NCI-H2171 treated with DMSO at 0.1 percent for 48 hours (cell line): ENCODE measurements around the gene RAB5IF.
"Not testable (repeated sequence)": the region's sequence is repeated elsewhere in the genome, so short reads cannot be mapped to it uniquely, and the experiment has no call there.

Experiments used
- DNase-seq: peaks from one replicate; lab custom pipeline; 2025; lab: John Stamatoyannopoulos, UW

RAB5IF gene

DNA sequence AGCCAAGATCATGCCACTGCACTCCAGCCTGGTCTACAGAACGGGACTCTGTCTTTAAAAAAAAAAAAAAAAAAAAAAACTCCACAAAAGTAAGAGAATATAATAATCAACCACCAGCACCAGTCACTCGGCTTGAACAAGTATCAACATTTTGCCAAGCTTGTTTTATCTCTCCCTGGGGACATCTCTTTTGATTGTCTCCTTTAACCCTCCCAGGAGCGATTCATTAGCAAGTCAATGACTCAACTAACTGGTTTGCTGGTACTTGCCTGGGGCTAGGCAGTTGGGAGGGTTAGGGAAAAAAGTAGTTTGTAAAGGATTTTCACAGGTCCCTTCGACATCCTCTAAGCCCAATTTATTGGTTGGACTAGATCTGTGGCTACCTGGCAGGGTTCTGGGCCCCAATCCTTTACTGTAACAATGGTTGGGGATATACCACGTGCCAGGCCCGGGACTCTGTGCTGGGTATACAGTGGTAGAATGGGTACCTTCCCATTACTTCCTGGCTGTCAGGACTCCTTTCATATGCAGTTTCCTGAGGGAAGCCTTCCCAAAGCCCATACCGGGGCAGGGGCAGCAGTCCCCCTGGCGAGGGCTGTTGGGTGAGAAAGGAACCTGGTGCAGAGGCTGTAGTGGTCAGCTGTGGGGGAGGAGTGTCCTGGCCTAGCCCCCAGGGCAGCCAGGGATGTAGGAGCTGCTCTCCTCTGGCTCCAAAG is 20.0 kb upstream of the RAB5IF start:
- peak; percentile 83 for DNase-seq

- no peak for DNase-seq
Observed at GRCh38 chr20:36587388-36588070, 18.1 kb upstream of the RAB5IF start.

DNA sequence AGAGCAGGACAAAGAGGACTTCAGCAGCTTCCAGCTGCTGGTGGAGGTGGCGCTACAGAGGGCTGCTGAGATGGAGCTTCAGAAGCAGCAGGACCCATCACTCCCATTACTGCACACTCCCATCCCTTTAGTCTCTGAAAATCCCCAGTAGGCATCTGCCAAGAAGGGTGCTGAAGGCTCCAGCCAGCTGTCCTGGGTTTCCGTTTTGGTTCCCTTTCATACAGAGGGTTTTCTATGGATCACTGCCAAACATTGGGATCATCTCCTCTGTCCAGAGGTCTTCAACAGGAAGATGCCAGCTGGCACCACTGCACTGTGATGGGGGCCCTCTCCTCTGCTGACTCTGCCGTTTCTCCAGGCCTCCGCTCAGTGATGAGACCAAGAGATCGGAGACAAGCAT is 14.3 kb upstream of the RAB5IF start:
- peak; percentile 21 for DNase-seq

DNA sequence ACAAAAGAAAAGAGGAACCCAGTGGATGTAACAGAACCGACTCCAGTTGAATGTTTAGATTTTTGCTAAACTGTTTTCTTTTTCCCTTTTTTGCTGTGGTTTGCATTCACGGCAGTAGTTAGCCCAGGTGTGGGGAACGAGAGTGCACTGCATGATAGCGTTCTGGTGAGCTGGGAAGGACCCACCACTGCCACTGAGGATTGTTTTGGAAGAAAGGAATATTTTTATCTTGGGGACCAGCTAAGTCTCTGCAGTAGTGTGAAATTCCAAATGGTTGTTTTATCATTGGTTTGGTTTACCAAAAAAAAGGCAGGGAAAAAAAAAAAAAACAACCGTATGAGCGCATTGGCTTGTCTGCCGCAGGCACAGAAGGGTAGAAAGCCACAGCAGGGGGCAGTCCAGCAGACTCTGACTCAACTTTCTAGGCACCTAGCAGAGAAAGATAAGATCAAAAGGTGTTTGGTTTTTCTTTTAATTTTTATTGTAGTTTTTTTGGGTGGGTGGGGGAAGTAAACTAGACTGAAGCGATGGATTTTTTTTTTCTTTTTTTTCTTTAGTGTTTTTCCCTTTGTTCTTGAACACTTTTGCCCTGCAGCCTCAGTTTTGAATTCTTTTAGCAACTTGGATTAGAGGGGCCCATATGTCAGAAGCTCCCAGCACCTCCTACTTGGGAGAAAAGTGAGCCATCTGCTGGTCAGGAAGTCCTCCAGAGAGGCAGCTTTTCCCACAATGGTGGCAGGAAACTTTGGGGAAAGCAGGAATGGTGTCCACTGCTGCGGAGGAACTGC is 13.5 kb upstream of the RAB5IF start:
- DNase-seq, result no peak

DNA sequence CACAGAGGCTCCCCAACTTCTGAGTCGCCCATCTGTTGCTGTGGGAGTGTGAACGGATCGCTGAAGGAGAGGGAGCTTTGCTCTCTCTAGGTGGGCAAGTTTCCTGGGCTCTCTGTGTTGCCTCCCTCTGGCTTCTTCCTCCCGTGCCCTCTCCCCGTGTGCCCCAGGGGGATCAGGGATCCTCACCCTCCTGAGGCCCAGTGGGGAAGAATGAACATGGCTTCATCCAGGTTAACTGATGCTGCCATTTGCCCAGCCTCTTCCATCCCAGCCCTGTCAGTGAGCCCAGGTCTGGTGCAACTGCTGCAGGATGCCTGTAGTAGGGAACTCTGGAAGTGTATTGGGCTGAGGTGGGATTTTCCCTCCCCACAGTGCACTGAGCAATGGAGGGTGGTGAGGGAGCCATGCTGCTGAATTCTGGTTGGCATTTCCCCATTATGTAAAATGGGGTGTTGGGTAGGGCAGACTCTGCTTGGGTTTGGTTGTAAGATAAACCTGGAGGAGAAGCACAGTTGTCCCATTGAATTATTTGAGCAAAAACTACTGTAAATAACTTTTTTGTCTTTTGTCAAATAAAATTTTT is 12.1 kb upstream of the RAB5IF start:
- DNase-seq, result no peak

DNA sequence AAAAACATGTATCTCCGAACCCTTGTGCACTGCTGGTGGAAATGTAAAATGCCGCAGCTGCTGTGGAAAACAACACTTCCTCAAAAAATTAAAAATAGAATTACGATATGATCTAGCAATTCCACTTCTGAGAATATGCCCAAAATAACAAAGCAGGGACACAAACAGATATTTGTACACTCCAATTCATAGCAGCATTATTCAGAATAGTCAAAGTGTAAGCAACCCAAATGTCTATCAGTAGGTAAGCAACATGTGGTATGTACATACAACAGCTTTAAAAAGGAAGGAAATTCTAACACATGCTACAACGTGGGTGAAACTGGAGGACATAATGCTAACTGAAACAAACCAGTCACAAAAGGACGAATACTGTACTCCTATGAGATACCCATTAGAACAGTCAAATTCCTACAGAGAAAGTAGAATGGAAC is 5.7 kb upstream of the RAB5IF start:
- no peak for DNase-seq

GRCh38 chr20:36601540-36601939 is 4.0 kb upstream of the RAB5IF start:
- no peak for DNase-seq

- no peak for DNase-seq
Observed at GRCh38 chr20:36604952-36605398, 604 bp upstream of the RAB5IF start.

GRCh38 chr20:36606158-36607066 is 833 bp downstream of the RAB5IF start:
- DNase-seq, result no peak

DNA sequence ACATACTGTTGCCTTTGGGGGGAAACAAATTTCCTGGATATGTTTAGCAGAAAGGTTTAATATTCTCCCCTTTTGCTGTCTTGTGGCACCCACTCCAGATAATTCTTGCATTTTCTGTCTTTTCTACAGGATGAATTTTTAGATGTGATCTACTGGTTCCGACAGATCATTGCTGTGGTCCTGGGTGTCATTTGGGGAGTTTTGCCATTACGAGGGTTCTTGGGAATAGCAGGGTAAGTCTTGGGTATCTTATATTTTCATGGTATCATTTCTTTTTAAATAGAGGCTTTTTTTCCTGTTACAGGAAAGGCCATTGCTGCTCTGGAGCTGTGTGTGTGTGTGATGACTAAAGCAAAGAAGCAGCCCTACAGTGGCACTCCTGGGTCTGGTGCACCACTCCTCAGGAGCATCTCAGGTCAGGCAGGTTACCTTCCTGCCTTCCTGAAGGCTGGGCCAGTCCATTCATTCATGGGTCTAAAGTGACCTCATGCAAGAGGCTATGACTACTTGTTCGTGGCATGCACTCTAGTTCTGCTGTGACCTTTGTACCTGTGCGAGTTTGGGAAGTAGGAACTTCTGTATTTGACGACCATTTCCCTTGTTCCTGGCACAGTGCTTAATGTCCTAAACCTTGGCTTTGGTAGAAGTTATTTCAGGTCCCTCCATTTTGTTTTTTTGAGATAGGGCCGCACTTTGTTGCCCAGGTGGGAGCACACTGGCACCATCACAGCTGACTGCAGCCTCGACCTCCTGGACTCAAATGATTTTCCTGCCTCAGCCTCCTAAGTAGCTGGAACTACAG is 2.2 kb downstream of the RAB5IF start:
- DNase-seq, result no peak

DNA sequence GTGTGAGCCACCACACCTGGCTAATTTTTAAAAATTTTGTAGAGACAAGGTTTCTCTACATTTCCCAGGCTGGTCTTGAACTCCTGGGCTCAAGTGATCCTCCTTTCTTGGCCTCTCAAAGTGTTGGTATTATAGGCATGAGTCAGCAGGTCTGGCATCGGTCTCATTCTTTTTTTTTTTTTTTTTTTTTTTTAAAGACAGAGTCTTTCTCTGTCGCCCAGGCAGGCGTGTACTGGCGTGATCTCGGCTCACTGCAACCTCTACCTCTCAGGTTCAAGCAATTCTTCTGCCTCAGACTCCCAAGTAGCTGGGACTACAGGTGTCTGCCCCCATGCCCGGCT is 2.8 kb downstream of the RAB5IF start:
- DNase-seq, result not testable (repeated sequence)

GRCh38 chr20:36611625-36612024 is 6.0 kb downstream of the RAB5IF start:
- no peak for DNase-seq

- peak; percentile 94 for DNase-seq
Observed at GRCh38 chr20:36613974-36614373, 8.4 kb downstream of the RAB5IF start.

DNA sequence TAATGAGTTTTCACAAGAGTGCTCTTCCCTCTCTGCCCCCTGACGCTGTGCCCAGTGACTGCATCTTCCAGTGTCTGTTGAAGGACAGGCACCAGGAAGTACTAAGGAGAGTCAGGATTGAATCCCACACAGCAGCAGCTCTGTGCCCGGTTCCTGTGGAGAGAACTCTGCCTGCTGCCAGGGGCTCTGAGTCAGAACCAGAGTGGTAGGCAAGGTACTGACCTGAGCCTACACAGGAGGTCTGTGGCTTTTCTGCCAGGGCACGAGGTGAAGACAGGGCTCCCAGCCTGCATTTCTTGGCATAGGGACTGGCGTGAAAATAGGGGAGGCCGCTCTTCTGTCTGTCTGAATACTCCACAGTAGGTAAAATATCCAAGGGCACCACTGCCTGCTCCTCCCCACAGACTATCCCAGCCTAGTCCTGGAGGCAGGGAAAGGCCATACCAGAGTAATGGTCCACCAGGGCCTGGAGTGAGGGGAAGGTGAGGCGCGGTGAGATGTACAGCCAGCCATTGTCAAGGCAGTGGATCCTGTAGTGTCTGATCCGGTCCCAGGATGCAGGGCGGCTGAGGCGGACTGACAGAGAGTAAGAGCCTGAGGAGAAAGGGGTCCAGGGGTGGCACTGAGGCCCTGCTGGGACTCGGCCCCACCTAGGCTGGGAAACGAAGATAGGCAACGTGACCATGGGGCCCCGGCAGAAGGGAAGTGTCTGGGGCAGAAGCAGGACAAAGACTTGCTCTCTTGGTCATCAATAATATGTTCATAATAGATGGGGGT is 9.4 kb downstream of the RAB5IF start:
- no peak for DNase-seq

DNA sequence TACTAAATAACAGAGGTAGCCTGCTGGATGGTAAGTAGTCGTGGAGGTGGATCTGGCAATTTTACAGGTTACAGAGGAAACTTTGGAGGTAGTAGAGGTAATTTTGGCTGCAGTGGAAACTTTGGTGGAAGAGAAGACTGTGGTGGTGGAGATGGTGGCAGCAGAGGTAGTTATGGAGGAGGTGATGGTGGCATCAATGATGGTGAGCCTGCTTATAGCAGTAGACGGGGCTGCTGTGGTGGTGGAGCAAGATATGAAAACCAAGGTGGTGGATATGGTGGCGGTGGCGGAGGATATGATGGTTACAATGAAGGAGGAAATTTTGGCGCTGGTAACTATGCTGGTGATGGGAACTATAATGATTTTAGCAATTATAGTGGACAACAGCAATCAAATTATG is 15.3 kb downstream of the RAB5IF start:
- DNase-seq, result no peak

DNA sequence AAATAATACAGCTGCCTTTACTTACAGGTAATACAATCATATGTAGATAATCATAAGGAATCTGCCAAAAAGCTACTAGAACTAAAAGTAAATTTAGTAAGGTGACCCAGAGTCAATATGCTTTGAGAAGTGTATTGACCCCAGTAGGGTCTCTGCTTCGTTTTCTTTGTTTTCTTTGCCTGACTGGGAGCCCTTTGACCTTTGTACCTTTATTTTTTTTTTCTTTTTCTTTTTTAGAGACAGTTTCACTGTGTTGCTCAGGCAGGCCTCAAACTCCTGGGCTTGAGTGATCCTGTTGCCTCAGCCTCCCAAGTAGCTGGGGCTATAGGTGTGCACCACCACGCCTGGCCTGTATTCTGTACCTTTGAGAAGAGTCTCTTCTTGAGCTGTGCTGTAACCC is 17.9 kb downstream of the RAB5IF start:
- DNase-seq, result no peak

- DNase-seq, result no peak
Observed at GRCh38 chr20:36624068-36624943, 18.7 kb downstream of the RAB5IF start.

DNA sequence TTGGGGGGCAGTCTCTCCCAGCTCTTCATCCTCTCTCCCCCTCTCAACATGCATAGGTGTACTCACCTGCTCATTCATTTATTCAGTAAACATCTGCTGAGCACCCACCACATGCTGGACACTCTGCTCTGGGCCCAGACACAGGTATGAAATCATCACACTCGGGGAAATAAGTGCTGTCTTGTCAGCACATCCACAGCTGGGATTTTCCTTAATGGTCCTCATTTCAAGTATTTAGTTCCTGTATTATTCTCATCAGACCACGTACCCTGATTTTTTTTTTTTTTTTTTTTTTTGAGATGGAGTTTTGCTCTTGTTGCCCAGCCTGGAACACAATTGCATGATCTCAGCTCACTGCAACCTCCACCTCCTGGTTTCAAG is 19.4 kb downstream of the RAB5IF start:
- no peak for DNase-seq

DNA sequence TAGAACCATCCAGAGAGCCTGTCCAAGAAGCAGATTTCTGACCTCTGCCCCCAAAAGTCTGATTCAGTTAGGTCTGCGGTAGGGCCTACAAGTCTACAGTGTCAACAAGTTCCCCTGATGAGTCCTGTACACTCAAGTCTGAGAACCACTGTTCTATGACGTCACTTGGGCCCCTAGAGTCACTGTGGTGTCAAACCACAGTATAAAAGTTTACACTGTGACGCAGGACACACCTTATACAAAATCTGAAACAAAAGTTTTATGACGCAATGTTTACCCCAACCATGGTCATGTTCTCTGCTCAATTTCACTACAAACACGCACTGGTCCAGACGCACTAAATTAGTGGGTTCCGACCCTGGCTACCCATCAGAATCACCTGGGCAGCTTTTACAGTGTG is 22.5 kb downstream of the RAB5IF start:
- no peak for DNase-seq
